GM19025 (cell line): Measurements from ENCODE around the gene ZNF362.

Source experiments
- ATAC-seq: cut with Tn5 transposase; IDR thresholded peaks from one replicate; pipeline ENCODE4 v1.9.1; 2021; ENCODE audit warnings: mild to moderate bottlenecking, low read depth, moderate library complexity; ENCODE audit not compliant: unreplicated experiment

The ZNF362 gene

GRCh38 chr1:33266766-33267165 is 10.5 kb downstream of the ZNF362 start:
- ATAC-seq: no peak

- no peak for ATAC-seq
These were observed 11.3 kb downstream of the ZNF362 start for GRCh38 chr1:33267468-33268205.

GRCh38 chr1:33268457-33268856 is 12.2 kb downstream of the ZNF362 start:
- no peak for ATAC-seq

GRCh38 chr1:33268927-33269610 is 12.8 kb downstream of the ZNF362 start:
- no peak for ATAC-seq

- ATAC-seq: no peak
These were observed 13.3 kb downstream of the ZNF362 start for GRCh38 chr1:33269621-33270020.

GRCh38 chr1:33270379-33270778 is 14.1 kb downstream of the ZNF362 start:
- no peak for ATAC-seq

- ATAC-seq: no peak
These were observed 14.6 kb downstream of the ZNF362 start for GRCh38 chr1:33270808-33271465.

- ATAC-seq: no peak
These were observed 15.6 kb downstream of the ZNF362 start for GRCh38 chr1:33271666-33272505.

GRCh38 chr1:33272509-33272908 is 16.2 kb downstream of the ZNF362 start:
- no peak for ATAC-seq

GRCh38 chr1:33272930-33273329 is 16.6 kb downstream of the ZNF362 start:
- ATAC-seq: no peak

- no peak for ATAC-seq
These were observed 17.1 kb downstream of the ZNF362 start for GRCh38 chr1:33273406-33273805.

- ATAC-seq: no peak
These were observed 17.7 kb downstream of the ZNF362 start for GRCh38 chr1:33273961-33274371.

- no peak for ATAC-seq
These were observed 18.2 kb downstream of the ZNF362 start for GRCh38 chr1:33274446-33274845.

GRCh38 chr1:33275195-33275594 is 18.9 kb downstream of the ZNF362 start:
- no peak for ATAC-seq

- no peak for ATAC-seq
These were observed 19.6 kb downstream of the ZNF362 start for GRCh38 chr1:33275706-33276572.

- no peak for ATAC-seq
These were observed 20.4 kb downstream of the ZNF362 start for GRCh38 chr1:33276573-33277298.

- ATAC-seq: no peak
These were observed 21.3 kb downstream of the ZNF362 start for GRCh38 chr1:33277488-33278084.

- ATAC-seq: no peak
These were observed 23.9 kb downstream of the ZNF362 start for GRCh38 chr1:33280091-33280661.
